NCI-H2227 (cell line): Measurements from ENCODE around the gene LRRC2.
"Not testable (repeated sequence)": the region's sequence is repeated elsewhere in the genome, so short reads cannot be mapped to it uniquely, and the experiment has no call there.

ENCODE experiments used
- DNase-seq: peaks from one replicate; lab custom pipeline; 2025; ENCODE audit not compliant: unreplicated experiment; lab: John Stamatoyannopoulos, UW

The LRRC2 gene, protein sequence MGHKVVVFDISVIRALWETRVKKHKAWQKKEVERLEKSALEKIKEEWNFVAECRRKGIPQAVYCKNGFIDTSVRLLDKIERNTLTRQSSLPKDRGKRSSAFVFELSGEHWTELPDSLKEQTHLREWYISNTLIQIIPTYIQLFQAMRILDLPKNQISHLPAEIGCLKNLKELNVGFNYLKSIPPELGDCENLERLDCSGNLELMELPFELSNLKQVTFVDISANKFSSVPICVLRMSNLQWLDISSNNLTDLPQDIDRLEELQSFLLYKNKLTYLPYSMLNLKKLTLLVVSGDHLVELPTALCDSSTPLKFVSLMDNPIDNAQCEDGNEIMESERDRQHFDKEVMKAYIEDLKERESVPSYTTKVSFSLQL

GRCh38 chr3:46566040-46566641, at the start of gene LRRC2:
TSS of gene LRRC2 (minus strand) at chr3:46566302. CDS start at chr3:46551591, 14,711 bp downstream.
- peak; percentile 35 for DNase-seq

DNA sequence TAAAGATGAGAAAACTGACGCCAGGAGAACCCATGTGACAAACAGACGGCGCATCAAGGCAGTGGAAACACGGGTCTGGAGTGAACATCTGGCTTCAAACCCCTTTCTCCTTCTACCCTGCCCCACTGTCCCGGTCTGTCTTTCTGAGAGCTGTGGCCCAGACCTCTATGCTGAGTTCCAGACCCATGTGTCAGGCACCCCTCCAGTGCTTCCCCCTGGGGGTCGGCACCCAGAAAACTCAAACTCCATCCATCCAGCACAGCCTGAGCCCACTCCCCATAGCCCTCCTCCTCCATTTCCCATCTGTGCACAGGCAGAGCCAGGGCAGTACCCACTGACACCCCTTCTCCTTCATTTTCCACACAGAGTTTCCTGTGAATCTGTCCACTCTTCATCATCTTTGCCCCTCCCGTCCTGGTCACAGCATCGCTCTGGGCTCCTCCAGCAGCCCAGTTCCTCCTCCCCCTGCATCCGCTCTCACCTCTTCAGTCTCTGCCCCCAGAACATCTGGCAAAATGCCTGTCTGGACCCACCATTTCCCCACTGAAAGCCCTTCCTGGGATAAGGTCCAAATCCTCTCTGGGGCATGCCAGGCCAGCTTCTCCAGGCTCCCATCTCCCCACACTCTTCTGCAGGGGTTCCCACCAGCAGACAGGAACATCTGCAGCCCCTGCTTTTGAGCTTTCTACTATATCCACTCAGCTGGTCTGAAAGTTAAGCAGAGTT, 49.1 kb upstream of the LRRC2 start:
- DNase-seq: no peak

DNA sequence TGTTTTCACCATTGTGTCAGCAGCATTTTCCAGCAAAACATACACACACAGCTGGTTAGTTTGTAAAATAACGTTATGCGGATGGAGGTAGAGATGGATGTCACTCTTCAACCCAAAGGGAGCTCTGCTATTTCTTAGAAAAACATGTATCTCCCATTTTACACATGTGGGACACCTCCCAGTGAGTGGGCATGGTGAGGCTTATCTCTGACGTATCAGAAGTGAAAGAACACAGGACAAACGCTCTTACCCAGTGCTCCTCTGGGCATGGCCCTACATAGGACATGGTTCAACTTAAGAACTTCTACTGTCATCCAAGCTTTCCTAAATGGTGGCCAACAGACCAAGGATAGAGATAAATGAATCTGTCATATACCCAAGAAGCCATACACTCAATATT, 48.3 kb upstream of the LRRC2 start:
- DNase-seq: no peak

DNA sequence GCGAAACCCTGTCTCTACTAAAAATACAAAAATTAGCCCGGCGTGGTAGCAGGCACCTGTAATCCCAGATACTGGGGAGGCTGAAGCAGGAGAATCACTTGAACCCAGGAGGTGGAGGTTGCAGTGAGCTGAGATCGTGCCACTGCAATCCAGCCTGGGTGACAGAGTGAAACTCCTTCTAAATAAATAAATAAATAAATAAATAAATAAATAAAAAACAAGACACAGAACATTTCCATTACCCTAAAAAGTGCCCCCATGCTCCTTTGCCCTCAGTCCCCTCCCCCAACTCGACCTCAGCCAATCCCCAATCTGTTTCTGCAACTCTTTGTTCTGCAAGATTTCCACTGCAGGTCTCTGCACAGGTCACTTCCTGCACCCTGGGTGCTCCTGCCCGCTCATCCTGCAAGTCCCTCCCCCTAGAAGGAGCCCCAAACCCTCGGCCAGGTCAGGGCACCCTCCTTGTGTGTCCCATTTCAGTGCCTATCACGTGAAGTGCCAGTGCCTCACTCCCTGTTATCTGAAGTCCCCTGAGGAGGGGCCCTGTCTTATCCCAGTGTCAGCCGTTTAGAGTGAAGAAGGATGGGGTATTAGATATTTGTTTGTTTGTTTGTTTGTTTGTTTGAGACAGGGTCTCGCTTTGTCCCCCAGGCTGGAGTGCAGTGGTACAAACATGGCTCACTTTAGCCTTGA, 47.4 kb upstream of the LRRC2 start:
- DNase-seq: no peak

DNA sequence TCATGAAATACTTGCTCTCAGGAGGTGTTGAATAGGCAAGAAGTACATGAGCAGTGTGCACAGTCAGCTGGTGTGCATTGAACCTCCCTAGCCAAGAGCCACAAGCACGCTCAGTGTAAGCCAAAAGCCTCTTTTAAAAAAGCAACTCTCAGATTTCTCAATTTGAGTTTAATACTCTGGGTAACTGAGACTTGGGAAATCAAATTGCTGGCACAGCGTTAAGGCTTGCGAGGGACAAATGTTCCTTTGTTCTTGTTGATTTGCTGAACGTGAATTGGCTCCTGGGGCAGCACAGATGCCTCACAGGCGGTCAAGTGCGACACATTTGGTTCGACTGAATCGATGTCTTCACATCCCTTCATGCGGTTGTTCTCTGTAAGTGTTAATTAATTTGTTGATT, 46.2 kb upstream of the LRRC2 start, which contains the start of gene FAM240A:
Gene FAM240A (plus strand): TSS at position 202 of the 400 bp plus-strand sequence. CDS start 159 bp downstream, at position 361.
- no peak for DNase-seq

DNA sequence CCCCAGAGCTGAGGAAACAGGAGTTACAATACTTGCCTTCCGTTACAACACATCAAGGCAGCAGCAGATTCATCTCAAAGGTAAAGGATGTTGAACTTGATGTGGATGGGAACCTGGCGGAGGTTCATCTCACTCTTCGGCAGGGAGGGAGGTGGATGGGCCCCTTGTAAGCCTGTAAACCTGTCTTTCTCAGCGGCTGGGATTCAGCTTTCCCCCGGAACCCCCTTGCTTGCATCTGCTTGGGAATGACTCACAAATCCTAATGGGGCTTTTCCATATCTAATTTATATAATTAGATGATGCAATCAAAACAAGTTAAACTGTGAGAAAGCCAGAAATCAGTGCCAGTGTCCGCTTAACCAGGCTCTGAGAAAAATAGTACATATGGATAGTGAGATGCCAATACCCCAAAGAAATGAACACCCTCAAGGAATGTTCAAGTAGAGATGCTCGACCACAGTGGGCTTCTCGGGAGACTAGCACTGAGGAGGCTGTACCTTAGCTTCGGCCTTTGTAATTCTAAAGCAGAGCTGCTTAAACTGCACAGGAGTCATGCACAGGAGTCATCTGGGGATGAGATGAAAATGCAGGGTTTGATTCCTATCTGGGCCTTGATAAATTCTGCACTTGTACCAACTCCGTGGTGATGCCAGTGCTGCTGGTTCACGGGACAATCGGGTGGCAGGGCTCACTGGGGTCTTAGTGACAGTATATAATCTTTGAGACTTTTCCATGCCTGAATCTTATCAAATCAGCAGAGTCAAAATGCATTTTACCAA, 44.0 kb upstream of the LRRC2 start:
- DNase-seq: no peak

GRCh38 chr3:46609212-46609721, 43.2 kb upstream of the LRRC2 start:
- DNase-seq: no peak

GRCh38 chr3:46607603-46608028, 41.5 kb upstream of the LRRC2 start:
- no peak for DNase-seq

DNA sequence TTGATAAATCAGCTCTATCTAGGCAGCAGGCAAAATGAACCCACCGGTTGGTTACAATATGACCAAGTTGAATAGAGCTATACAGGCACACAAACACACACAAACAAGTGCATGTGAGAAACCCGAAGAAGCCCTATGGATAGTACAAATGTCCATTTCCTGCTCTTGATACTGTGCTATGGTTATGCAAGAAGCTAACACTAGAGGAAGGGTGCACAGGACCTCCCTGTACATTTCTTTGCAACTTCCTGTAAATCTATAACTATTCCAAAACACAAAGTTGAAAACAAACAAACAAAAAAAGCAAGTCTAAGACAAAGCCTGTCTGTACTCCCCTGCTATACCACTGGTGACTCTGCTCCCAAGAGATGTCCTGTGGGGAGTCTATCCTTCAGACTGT, 38.0 kb upstream of the LRRC2 start:
- DNase-seq: no peak

DNA sequence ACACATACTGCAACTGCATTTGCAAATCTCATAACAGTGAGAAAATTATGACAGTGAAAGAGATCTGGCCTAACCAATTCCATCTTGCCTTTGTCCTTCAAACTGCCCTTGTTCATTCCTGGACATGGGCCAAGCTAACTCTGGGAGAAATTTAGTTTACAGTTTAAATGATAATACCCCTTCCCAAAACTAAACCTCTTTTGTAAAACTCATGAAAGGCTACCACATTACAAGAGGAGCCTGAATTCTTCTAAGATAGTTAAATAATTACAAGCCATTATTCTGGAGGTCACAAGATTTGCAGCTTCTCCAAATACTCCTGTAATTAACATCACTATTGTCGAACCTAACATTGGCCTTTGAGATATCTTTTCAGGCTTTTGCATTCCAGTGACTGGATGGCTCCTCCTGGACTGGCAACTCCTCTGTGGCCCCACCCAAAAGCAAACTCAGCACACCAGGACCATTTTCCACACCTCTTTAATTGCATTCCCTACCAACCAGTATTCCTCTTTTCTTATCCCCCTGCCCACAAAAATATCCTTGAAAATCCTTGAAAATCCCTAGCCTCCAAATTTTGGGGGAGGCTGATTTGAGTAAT, 37.4 kb upstream of the LRRC2 start:
- no peak for DNase-seq

DNA sequence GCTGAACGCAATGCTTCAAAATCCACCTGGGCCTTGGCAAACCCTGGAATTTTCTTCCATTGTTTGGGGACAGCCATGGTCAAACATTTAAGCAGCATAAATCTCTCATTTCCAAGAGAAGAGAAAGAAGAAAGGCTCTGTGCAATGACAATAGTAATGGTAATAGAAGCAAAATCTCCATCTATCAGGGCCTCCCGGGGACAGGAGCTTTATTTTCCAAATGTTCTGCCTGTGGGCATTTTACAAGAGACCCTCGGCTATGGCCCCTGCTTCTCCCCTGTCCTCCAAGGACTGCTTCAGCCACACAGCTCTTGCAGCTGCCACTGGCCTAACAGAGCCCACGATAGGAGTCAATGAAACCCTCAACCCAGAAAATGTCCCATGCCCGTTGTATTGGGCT, 33.5 kb upstream of the LRRC2 start:
- no peak for DNase-seq

DNA sequence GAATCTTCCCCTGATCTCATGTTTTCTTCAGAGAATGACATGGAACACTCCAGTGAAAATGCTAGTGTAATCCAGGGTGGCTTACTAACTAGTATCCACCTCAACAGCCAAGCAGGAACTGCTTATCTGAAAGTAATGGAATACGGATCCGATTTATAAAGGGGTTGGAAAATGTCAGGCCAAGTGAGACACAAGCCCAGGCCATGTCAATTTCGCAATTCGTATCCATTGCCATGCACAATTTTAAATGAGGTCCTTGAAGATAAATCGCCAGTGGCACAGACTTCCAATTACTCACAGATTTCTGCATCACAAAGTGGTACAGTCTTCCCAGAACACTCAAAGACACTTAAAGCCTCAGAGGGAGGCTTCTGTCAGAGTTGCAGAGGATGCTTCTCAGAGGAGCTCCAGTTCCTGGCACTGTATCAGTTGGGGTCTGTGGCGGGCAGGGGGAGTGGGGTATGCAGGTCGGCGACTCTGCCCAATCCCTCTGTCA, 29.8 kb upstream of the LRRC2 start:
- no peak for DNase-seq

GRCh38 chr3:46594723-46595122, 28.6 kb upstream of the LRRC2 start:
- DNase-seq: no peak

DNA sequence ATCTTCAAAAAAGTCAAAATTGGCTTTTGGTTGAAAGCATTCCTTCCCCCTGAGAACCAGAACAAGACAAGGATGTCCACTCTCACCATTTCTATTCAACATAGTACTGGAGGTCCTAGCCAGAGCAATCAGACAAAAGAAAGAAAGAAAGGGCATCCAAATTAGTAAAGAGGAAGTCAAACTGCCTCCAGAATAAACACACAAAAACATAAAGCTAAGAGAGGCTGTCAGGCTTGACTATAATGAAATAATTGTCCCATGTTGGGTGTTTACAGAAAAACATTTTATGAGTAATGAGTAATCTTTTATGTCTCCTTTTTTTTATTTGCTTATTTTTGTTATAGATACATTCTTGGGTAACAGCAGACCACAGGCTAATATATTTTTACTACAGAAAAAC, 27.9 kb upstream of the LRRC2 start:
- no peak for DNase-seq

DNA sequence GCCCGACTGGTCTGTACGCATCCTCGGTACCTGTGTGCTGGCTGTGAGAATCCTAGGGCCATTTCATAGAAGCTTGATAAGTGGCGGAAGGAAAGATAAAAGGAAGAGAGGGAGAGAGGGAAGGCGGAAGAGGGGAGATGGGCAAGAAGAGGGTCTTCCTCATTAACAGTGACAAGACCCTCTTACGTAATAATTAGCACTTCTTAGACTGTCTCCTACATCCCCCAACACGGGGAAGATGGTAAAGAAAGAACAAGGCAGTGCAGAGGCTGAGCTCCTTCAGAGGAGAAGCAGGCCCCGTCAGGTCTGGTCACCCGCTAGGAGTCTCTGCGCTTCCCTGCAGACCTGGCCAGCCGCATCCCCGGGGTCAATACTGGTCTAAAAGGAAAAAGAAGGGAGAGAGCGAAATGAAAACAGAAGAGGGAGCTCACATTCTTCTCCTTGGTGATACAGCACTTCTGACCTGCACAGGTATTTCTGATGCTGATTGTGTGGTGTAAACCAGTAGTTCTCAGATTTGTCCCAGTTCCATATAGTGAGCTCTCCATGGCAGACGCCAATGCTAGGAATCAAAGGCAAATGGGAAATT, 27.3 kb upstream of the LRRC2 start:
- DNase-seq: no peak

- DNase-seq: not testable (repeated sequence)
These were observed 21.2 kb upstream of the LRRC2 start for GRCh38 chr3:46587268-46587667.

DNA sequence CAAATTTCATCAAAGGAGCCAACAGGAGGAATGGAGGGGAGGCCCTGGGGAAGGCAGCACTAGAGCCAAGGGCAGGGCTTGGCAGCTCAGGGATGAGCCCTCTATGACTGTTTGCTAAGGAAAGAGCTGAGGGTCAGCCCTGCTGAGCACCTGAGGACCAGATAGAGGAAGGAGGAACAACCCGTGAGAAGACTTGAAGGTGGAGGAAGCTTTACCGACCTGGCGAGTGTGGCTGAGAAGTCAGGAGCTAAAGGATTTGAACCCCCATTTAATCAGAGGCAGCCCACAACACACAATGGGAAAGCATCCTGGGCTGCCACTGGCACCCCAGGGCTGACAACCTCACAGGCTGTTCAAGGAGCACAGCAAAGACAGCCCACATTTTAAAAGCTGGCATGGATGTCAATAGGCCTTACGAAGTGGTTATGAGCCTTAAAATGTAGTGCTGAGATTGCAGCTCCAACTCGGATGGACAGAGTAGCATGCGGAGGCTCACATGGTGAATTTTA, 20.7 kb upstream of the LRRC2 start:
- DNase-seq: no peak

DNA sequence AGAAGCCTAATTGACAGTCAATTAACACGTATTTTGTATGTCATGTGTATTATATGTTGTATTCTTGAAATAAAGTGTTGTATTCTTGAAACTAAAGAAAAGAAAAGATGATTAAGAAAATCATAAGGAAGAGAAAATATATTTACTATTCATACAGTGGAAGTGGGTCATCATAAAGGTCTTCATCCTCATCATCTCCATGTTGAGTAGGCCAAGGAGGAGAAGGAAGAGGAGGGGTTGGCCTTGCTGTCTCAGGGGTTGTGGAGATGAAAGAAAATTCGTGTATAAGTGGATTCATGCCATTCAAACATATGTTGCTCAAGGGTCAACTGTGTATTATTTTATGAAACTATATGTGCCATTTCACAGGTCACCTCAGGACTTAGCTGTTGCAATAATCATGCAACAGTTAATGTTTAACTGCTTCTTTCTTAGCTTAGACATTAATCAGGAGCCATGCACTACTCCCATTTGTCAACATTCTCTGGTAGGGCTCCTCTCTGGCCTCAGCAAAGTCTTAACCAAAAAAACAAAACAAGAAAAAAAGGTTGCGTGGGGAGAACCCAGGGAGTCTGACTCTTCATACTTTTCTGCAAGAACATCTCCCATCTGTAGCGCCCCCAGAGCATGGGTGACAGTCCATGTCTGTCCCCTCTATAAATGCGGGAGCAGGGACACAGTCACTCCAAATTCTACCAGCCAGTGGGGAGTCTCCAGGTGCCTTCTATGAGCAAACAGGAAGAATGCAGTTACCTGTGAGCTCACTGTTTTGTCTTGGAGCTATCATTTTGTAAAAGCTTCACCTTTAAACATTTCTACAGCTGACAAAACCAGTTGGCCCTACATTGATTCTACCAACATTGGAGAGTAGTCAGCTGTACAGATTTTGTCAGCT, 19.9 kb upstream of the LRRC2 start:
- DNase-seq: no peak
